Kasumi-1 (cell line): Measurements from ENCODE around the gene PPFIA2.

Experiments used
- DNase-seq, 2 experiments: peaks; one replicate each; lab custom pipeline; 2025; lab: John Stamatoyannopoulos, UW

Gene PPFIA2

DNA sequence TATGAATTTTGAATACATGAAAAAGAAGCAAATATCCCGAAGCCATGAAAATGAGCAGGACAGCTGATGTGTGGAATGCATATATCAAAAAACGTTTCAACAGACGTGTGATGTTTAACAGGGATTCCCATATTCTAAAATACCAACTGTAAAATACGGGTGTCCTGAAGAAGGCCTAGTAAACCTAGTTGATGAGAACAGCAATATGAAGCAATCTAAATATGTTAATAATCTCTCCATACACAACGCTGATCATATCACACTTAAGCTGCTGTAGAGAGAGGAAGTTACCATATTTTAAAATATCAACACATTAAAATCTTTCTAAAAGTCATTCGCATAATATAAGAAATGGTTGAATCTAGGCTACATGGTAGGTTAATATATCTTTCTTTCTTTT lies 317.5 kb downstream of the PPFIA2 start:
- no peak for DNase-seq

DNA sequence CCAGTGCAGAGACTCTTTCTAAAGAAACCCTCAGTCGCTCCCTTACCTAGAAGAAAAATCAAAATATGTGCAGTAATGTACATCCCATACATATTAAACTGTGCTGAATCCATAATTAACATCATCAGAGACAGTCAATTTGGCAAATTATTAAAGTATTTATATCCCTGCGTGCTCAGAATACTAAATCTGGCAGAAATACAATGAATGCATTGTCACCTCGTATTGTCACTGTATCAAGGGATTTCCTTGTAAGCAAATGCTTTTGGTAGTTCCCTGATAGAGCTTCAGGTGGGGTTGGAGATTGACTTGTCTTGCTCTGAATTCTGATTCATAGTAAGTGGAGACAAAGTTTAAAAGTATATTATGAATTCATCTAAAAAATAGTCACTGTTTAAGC lies 319.1 kb downstream of the PPFIA2 start:
- no peak for DNase-seq

DNA sequence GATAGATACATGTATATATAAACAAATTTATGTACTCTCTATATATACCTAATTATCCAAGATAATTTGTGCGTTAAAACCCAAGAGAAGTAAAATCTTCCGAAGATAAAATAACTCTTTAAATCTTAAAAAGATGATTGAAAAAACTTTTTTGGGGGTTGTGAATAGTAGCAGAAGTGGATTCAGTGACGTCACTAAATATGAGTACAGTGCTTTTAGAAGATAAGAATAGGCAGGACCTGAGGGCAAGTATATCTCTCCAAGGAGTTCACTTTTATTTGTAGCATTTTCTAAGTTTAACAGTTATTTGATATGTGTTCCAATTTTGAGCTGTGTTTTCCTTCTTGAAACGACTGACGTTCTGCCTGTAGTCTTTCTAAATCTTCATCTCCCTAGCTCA lies 319.8 kb downstream of the PPFIA2 start:
- no peak for DNase-seq

DNA sequence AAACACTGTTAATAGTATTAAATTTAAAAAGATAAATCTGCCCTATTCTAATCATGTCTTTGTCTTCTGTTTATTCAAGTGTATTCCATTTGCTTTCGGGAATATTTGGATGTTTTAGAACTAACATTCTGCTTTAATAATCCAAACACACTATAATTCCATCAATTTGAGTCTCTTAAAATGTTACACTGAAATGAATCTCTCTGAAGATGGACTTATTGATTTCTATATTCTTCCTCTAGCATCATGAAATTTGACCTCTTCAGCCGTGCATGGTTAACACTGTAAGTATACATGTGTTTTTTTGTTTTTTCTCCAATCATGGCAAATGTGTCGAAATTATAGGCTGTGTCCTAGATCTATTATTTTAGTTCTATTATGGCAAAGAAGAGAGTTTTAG lies 342.1 kb downstream of the PPFIA2 start:
- no peak for DNase-seq

DNA sequence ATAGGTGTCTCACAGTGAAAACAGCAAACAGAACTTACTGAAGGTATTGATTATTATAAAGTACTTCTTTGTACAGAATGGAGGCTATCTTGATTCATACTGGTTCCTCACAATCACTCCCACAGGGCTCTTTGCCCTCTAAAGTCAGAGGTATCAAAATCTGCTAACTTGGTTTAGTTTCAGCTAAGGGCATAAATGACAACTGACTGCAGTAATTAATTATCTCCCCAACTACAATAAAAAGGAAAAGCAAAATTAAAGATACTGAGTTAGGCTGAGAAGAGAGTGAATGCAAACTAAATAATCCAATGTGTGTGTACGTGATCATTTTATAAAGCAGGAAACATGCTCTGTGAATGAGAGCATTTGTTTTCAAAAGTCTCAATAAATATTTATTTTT lies 342.6 kb downstream of the PPFIA2 start:
- DNase-seq: no peak

DNA sequence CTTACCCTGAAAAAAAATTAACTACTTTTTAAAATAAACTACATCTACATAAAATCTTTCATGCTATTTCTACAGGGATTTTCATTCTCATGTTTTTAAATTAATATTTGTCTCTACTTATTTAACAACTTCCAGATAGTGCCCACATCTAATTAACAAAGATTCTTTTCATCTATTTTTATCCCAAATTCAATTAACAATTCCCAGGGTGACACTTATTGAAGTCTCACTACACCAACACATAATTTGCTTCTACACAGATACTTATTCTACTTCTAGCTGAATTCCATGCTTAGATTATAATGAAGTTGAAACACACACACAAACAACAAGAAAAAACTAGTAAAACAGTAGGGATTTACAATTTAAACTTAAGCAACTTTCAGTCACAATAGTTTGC lies 344.7 kb downstream of the PPFIA2 start:
- DNase-seq: no peak

DNA sequence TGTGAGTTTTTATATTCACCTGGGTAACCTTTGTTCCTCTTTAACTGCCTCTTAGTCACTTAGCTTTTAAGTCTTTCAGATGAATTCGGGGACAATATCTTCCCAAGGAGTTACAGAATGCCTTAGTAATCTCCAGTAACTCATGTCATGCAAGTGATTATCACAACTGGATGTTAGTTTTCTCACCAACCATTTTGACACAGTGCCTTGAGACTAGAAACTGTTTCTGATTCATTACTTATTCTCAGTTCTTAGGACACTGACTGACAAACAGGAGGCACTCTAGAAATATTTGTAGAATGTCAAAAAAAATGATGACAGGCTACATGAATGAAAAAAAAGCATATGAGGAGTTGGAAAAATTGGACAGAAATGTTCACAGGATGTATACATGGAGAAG lies 346.2 kb downstream of the PPFIA2 start:
- DNase-seq: no peak

DNA sequence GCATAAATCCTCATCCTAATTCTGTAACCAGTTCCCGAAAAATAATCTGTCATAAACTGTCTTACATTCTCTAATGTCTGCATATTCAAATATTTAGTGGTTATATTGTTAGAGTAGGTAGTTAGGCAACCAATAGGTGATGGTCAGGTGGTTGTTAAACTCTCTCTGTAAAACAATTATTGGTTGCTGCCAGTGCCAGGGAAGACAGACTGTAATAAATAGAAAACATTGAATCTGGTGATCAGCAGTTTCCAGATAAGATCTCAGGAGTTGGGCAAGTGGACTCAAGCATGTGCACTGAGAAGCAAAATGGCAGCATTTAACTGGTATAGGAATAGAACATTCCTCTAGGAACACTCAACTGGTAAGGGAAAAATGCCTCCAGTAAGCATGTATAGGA lies 355.8 kb downstream of the PPFIA2 start:
- no peak for DNase-seq

DNA sequence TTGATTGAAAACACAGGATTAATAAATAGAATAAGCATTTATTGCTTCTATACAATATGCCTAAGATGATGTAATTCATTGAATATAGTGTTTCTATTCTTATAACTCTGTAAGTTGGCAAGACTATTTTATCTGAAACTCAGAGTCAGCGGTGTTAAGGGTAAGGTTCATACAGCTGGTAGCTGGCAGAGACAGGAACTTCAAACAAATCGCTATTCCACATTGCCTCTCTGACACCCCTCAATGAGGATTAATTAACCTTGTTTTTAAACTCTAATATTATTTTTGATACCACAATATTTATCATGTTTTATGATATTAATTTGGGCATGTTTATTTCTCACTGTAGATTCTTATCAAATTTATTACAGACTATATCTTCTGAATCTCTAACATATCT lies 357.9 kb downstream of the PPFIA2 start:
- DNase-seq: no peak

DNA sequence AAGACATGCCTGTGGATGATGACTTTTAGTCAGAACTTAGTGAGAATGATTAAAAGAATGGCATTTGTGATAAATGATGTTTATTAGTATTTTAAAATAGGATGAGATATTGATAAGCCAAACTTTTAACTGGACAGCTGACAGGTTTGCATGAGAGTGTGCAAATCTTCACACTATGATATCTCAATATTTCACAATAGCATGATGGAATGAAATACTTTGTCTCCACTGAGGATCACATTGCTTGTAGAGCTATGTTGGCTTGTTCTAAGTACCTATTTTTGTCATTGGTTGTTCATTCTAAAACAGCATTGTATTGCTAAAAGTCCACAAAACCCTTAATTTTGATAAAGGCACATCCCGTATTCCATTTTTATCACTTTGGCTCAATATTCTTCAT lies 359.1 kb downstream of the PPFIA2 start:
- DNase-seq: no peak

DNA sequence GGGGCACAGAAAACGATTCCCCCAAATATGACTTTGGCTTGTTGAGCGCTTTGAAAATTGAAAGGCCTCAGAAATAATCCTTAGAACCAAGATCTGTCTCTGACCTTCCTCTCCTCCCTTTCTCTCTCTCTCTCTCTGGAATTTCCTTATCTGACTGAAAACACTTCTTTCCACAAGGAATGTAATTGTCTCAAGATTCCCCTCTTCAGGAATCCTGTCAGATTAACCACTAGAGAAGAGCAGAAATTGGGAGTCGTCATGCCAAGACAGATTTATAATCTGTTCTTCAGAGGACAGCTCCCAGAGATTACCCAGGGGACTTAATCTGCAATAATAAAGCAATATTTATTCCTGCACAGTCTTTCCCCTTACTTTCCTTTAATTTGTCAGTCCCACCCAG lies 363.7 kb downstream of the PPFIA2 start:
- no peak for DNase-seq

DNA sequence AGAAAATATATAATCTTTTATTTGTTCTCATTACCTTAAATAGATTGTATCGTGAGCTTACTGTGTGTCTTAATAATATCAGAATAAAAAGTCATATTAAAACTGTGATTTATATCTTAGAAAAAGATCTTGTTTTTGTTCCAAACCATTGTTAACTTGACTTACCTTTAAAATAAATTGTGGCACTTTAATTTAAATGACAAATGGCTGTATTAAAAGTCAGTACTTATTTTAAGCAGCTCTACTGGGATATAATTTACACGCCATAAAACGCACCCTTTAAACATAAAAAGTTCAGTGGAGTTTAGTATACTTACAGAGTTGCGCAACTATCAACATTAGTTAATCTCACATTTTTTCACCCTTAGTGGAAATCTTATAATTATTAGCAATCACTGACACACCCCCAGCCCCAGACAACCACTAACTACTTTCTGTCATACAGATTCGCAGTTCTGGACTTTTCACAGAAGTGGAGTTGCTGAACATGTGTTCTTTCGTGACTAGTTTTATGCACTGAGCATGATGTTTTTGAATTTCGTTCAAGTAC lies 369.5 kb downstream of the PPFIA2 start:
- DNase-seq: no peak

DNA sequence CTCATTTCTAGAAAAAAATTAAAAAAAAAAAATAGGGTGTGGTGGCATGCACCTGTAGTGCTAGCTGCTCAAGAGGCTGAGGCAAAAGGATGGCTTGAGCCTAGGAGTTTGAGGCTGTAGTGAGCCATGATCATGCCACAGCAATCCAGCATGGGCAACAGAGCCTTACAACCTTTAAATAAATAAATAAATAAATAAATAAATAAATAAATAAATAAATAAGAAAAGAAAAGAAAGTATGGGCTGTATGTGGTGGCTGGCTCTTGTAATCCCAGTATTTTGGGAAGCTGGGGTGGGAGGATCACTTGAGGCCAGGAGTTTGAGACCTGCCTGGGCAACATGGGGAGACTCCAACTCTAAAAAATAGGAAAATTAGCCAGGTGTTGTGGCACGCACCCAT lies 373.0 kb downstream of the PPFIA2 start:
- DNase-seq: no peak

DNA sequence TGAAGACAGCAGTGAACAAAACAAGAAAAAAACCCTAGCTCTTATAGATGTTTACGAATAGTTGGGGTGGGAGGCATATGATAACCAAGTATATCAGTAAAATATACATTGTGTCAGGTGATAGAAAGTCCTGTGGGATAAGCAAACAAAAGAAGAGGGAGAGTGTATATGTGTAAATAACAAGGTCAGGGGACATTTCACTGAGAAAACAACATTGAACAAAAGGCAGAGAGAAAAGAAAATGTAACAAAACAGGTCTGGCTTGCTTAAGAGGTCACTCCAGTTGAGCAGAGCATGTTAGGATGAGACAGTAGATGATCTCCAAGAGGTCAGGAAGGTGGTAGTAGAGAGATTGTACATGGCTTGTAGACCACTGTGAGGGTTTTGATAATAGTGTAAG lies 377.2 kb downstream of the PPFIA2 start:
- DNase-seq: no peak

DNA sequence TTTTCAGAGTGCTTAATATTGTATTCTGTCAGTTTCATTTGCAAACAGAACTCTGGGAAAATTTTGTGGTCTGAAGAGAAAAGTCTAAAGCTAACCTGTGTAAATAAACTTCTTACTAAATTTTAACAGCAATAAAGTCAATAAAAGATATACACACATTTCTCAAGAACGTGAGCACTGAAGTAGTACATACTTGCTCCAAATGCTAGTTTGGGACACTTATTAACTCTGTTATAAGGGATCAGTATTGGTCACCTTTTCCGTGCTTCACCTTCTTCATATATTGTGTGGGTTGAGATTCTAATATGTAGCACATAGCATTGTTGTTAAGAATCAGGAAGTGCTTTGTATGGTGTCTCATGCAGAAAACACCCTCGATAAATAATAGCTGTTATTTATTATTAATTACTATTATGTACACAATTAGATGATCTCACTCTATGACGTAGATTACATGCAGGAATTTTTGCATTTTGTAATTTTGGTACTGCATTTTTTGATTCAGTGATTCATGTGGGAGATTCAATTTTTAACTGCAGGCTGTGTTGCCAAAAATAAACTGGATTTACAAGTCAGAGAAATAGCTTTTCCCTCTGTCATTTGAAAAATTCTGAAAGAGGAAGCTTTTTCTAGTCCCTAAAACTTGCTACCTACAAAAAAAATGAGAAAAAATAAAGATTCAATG lies 380.4 kb downstream of the PPFIA2 start:
- no peak for DNase-seq

DNA sequence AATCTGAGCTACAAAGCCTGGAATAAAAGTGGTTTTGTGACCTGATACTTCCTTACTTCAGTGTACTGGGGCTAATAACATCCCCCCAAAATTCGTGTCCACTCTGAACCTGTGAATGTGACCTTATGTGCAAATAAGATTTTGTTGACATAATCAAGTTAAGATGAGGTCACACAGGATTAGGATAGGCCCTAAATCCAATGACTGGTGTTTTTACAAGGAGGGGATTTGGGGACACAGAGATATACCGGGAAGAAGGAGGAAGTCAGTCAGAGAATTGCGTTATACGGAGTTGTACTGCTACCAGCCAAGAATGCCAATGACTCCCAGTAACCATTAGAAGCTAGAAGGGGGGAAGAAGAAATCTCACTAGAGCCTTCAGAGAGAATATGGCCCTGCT lies 381.4 kb downstream of the PPFIA2 start:
- no peak for DNase-seq

DNA sequence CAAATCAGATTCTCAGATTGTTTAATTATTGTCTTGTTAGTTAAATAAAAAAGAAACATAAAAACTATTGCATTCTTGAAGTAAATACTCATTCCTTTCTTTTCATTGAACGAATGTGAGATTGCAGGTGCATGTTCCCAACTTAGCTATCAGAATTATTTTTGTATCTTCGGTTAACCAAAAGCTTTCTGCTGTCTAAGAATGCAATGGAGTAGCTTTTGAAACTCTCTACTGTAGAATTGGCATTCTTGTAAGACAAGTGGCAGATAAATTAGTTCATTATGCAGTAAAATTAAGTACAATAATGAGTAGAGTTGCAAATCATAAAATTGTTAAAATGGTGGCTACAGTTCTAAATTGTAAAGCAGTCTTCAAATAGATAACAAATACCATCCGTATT lies 383.2 kb downstream of the PPFIA2 start:
- DNase-seq: no peak

DNA sequence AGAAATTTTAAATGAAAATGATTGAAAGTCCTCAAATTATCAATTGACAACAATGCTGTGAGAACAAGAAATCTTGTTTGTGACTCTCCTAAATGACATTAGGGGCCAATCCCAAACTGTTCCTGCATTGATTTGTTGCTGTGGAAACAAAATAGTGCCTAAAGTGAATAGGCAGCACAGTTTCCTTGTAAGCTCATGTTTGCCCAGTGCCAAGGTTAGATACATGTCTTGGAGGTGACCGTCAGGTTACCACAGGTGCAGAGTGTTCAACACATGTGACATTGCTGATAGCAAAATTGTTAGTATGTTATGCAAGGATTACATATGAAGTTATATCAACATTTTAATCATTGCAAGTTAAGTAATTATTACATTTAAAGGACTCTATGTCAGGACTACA lies 388.7 kb downstream of the PPFIA2 start:
- DNase-seq: no peak

DNA sequence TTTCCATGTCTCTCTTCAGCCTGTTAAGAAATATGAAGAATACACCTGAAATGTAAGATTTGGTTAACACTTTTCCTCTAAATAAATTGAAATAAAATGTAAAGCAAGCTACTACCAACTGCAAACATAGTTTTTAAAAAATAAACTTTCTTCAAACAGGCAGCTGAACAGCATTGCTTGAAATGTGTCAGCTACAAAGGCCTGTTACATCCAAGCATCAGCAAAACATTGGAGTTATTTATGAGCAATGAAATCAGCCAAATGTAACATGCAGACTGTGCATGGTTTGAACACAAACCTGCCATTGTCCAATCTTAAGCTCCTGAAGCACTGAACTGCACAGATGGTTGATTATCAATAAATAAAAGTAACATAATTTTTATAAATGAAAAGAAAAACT lies 390.0 kb downstream of the PPFIA2 start:
- DNase-seq: no peak

DNA sequence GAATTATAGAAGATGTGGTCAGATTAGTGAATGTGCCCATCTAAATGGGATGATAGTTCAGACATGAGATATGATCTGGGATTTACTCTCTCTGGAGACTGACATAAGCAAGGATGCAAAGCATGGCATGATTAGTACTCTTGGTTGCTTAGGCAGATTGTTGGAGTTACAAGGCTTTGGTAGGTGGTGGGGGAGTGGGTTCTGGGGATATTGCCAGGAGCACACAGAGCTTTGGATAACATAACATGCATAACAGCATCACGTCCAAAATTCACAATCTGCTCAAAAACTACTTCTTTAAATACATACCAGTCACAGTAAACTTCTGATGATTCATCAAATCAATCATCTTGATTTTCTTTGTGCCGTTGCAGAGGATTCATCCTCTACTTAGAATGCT lies 393.9 kb downstream of the PPFIA2 start:
- DNase-seq: no peak

DNA sequence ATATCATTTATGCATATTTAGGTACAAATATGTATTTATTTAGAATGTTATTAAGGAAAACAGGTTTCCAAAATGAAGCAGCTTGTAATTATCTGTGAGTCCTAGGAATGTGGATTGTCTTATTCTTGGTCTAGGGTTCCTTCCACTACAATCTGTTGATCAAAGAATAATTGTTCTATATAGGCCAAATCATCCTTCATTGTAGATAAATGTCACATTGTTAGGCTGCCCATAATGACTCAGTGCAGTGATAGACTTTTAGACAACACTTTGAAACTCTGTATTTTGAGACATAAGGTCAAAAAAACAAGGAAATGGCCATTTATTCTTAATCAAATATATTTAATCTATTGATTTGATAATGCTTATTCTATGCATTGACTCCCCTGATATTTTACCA lies 398.2 kb downstream of the PPFIA2 start:
- DNase-seq: no peak

DNA sequence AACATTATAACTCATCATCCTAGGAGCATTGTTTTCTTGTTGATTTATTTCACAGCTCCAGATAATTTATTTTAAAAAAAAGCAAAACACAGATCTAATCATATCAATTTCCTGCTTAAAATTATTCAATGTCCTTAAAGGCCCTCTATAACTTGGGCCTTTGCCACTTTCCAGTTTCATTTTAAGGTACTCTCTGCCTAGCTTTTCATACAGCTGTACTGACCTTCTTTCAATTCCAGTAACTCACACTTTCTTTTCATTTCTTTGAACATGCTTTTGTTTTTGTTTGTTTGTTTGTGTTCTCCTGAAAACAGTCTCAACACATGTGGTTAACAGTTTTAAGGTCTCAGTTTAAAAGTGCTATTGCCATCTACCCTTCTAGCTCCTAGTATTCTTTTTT lies 399.4 kb downstream of the PPFIA2 start:
- no peak for DNase-seq

DNA sequence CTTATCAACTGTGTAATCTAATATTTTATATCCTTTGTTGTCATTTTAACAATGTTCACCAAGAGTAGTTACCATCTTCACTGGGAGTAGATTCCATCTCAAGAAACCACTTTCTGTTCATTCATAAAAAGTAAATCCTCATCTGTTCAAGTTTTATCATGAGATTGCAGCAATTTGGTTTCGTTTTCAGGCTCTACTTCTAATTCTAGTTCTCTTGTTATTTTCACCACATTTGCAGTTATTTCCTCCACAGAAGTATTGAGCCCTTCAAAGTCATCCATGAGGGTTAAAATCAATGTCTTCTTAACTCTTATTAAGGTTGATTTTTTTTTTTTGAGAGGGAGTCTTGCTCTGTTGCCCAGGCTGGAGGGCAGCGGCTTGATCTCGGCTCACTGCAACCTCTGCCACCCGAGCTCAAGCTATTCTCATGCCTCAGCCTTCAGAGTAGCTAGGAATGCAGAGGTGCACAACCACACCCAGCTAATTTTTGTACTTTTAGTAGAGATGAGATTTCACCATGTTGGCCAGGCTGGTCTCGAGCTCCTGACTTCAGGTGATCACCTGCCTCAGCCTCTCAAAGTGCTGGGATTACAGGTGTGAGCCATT lies 404.7 kb downstream of the PPFIA2 start:
- no peak for DNase-seq

DNA sequence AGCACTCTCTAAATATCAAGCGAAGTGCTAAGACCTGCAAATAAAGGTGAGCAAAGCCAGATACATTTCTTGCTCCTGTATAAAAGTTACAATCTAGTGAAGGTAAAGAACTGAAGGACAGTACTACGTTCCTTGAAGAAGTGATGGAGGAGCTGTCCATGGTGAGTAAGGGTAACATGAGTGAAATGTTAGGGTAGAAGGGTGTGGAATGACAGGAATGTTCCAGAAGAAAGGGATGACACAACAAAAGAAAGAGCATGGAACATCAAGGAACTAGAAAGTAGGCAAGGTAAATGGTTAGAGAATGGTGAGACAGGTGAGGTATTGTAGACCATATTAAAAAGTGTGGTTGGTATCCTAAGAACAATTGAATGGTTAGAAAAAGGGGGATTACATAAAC lies 408.8 kb downstream of the PPFIA2 start:
- no peak for DNase-seq
